ENCODE results near the gene ZFAND2B. TPM values are rescaled to one million over a fixed set of nuclear protein-coding genes. Genes with fewer than 3 reads are reported as not detected.

The ZFAND2B gene
- polyA plus RNA-seq, 1 of the 3 experiments (the other 2 are of a cell fraction), result 39.9 TPM

GRCh38 chr2:219246559-219246958 is 40.0 kb downstream of the ZFAND2B start (continued):
- no peak for TF ChIP-seq YY1 (IDR thresholded peaks at IDR 0.05; ENCODE audit: low read depth)
- no peak for TF ChIP-seq ELF1 (IDR thresholded peaks at IDR 0.05)
- no peak for TF ChIP-seq GABPA (IDR thresholded peaks at IDR 0.05; ENCODE audit: low read depth)
- TF ChIP-seq MAX (IDR thresholded peaks at IDR 0.05; ENCODE audit: low read depth), result no peak
- TF ChIP-seq ZBTB33 (IDR thresholded peaks at IDR 0.05; ENCODE audit: borderline replicate concordance, low read depth), result no peak
- no peak for TF ChIP-seq FOXM1 (IDR thresholded peaks at IDR 0.05; ENCODE audit: low read depth)
- TF ChIP-seq TAF1 (IDR thresholded peaks at IDR 0.05; ENCODE audit: borderline replicate concordance, low read depth, low read length), result no peak
- no peak for TF ChIP-seq GATA2 (CRISPR knock-in tag; IDR thresholded peaks at IDR 0.05)

- H3K9me2 ChIP-seq, result no peaks in the 10 kb centered on the region
- H3K27me3 ChIP-seq (ENCODE audit: insufficient read depth), result 0 out of 2 replicates have a peak, but pooled peaks cover 3% of the 10 kb centered on the region
- no peak overlapping the region for H3K4me3 ChIP-seq (ENCODE audit: low read depth in 2 of 2, low read length in 1 of 2)
- H3K27ac ChIP-seq (ENCODE audit: low read depth in 2 of 2, low read length in 1 of 2), result no peak overlapping the region
- DNase-seq, result no peak
- peaks cover 19% of the 10 kb centered on the region for H3F3A ChIP-seq (replicated peaks; ENCODE audit: insufficient read depth)
- no peak overlapping the region for H3K9ac ChIP-seq
- peaks cover 6 to 16% of the 10 kb centered on the region in 2 experiments for H3K36me3 ChIP-seq (replicated peaks in 1 of 2; ENCODE audit: control insufficient read depth in 1 of 2, insufficient read depth in 2 of 2, low read length in 1 of 2)
- ChIA-PET CTCF (interaction anchor here (1.1 to 3.5 kb wide), 7 partner anchors 17 to 77 kb away, joined by 3 to 19 read pairs (median 5); no protein-coding TSS in a partner anchor), POLR2A (interaction anchor here (1.3 kb wide), 1 partner anchor 579 kb away, joined by 3 read pairs; no protein-coding TSS in a partner anchor)
- H3K79me2 ChIP-seq (ENCODE audit: insufficient read depth), result peaks cover 20% of the 10 kb centered on the region
- no peaks in the 10 kb centered on the region for H3K9me3 ChIP-seq
- H4K20me1 ChIP-seq (ENCODE audit: insufficient read depth), result no peaks in the 10 kb centered on the region
- no peak overlapping the region; the same call in 1 of the 2 replicates for H3K4me2 ChIP-seq
- 92% methylated on average over 13 of the region's 17 CpGs for WGBS (ENCODE audit: low lambda C conversion rate)
- H2AFZ ChIP-seq (ENCODE audit: low read depth), result no peak overlapping the region
- H3K4me1 ChIP-seq (ENCODE audit: control insufficient read depth in 1 of 2, insufficient read depth in 2 of 2, low read depth in 1 of 2, low read length in 1 of 2), result peaks cover 19 to 28% of the 10 kb centered on the region in 2 experiments
- TF ChIP-seq SIN3A (IDR thresholded peaks at IDR 0.05; ENCODE audit: borderline replicate concordance, low read depth, low read length) (no peak), REST (IDR thresholded peaks at IDR 0.05; ENCODE audit: low read depth, low read length) (no peak), NRF1 (IDR thresholded peaks at IDR 0.05; ENCODE audit: low read depth, low read length) (no peak), MXI1 (IDR thresholded peaks at IDR 0.05; ENCODE audit: low read depth, low read length) (no peak), FOSL2 (IDR thresholded peaks at IDR 0.05; ENCODE audit: borderline replicate concordance, low read depth) (no peak), GATA2 (CRISPR knock-in tag; IDR thresholded peaks at IDR 0.05) (no peak), TAF1 (IDR thresholded peaks at IDR 0.05; ENCODE audit: borderline replicate concordance, low read depth, low read length) (no peak), CHD2 (IDR thresholded peaks at IDR 0.05; ENCODE audit: low read length, partially characterized antibody) (no peak), JUND (IDR thresholded peaks at IDR 0.05) (no peak), EP300 (IDR thresholded peaks at IDR 0.05; ENCODE audit: borderline replicate concordance in 1 of 2, low read depth in 1 of 2, low read length in 1 of 2) (no peak), MEF2A (IDR thresholded peaks at IDR 0.05; ENCODE audit: borderline replicate concordance, low read depth) (no peak), EZH2phosphoT487 (IDR thresholded peaks at IDR 0.05; ENCODE audit: borderline replicate concordance, low read depth) (no peak), USF2 (IDR thresholded peaks at IDR 0.05; ENCODE audit: borderline replicate concordance, low read depth, low read length) (no peak), CTCF (IDR thresholded peaks at IDR 0.05) (no peak), NFIC (IDR thresholded peaks at IDR 0.05; ENCODE audit: borderline replicate concordance) (no peak)
Measured at GRCh38 chr2:219247678-219248642, 41.4 kb downstream of the ZFAND2B start.

All from SK-N-SH (cell line).